ENCODE measurements around the gene HSPB1. TPM values are rescaled to one million over a fixed set of nuclear protein-coding genes. Genes with fewer than 3 reads are reported as not detected.

HSPB1 gene
- total RNA-seq, 3 donors from 2014 or later, result 210 to 264 (median 211) TPM

GRCh38 chr7:76325811-76326210 is 23.3 kb downstream of the HSPB1 start:
- TF ChIP-seq POLR2A (IDR thresholded peaks at IDR 0.05) (no peak), POLR2AphosphoS5 (IDR thresholded peaks at IDR 0.05) (no peak), CTCF (IDR thresholded peaks at IDR 0.05) (no peak)
- no peaks in the 10 kb centered on the region for H3K36me3 ChIP-seq
- DNase-seq (ENCODE audit: low spot score in 2 of 2), result no peak

GRCh38 chr7:76326646-76327233 is 24.3 kb downstream of the HSPB1 start:
- Histone ChIP-seq H3K9me3 (no peaks in the 10 kb centered on the region), H3K4me3 (no peak overlapping the region), H3K4me1 (peaks cover 0 to 3% of the 10 kb centered on the region in 2 donors), H3K27ac (no peak overlapping the region), H3K36me3 (no peaks in the 10 kb centered on the region), H3K27me3 (no peaks in the 10 kb centered on the region)
- TF ChIP-seq CTCF (IDR thresholded peaks at IDR 0.05), result no peak
- TF ChIP-seq POLR2AphosphoS5 (IDR thresholded peaks at IDR 0.05), result no peak
- TF ChIP-seq POLR2A (IDR thresholded peaks at IDR 0.05), result no peak
- intact Hi-C loops (cut with DNase I; ENCODE audit: low total_unique reads), result no loop called here
- no peak for DNase-seq (ENCODE audit: low spot score in 2 of 2)

More at GRCh38 chr7:76325811-76326210, 23.3 kb downstream of the HSPB1 start:
- no peaks in the 10 kb centered on the region for H3K27me3 ChIP-seq
- no peak overlapping the region for H3K4me3 ChIP-seq
- peaks cover 0 to 3% of the 10 kb centered on the region in 2 donors for H3K4me1 ChIP-seq
- intact Hi-C loops (cut with DNase I; ENCODE audit: low total_unique reads), result no loop called here
- no peaks in the 10 kb centered on the region for H3K9me3 ChIP-seq
- H3K27ac ChIP-seq, result no peak overlapping the region

DNA sequence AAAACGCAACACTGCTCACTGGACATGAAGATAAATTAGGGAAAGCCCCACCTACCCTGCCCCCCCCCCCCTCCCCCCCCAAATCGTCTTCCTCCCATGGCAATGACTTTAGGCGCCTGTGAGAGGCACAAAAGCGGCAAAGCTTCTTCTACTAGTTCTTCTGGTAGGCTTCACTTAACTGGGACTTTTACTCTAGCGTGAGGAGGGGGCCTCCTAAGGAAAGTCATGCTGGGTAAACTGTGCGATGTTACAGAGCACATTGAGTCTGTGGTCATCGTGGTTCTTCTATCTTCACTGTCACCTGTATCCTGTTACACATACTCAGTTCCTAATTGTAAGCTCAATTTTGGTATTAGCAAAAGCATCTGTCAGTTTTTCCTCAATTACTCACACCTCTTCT is 25.1 kb downstream of the HSPB1 start:
- no peaks in the 10 kb centered on the region for H3K27me3 ChIP-seq
- H3K27ac ChIP-seq, result no peak overlapping the region
- H3K9me3 ChIP-seq, result no peaks in the 10 kb centered on the region
- H3K4me1 ChIP-seq, result peaks cover 0 to 3% of the 10 kb centered on the region in 2 donors
- H3K36me3 ChIP-seq, result no peaks in the 10 kb centered on the region
- intact Hi-C loops (cut with DNase I; ENCODE audit: low total_unique reads), result no loop called here
- H3K4me3 ChIP-seq, result no peak overlapping the region
- DNase-seq (ENCODE audit: low spot score in 2 of 2), result no peak
- TF ChIP-seq CTCF (IDR thresholded peaks at IDR 0.05), result no peak
- TF ChIP-seq POLR2AphosphoS5 (IDR thresholded peaks at IDR 0.05), result no peak
- no peak for TF ChIP-seq POLR2A (IDR thresholded peaks at IDR 0.05)

- Histone ChIP-seq H3K4me1 (peaks cover 3% of the 10 kb centered on the region in 2 donors), H3K36me3 (no peaks in the 10 kb centered on the region), H3K27ac (no peak overlapping the region), H3K9me3 (no peaks in the 10 kb centered on the region), H3K27me3 (no peaks in the 10 kb centered on the region), H3K4me3 (no peak overlapping the region)
- intact Hi-C loops (cut with DNase I; ENCODE audit: low total_unique reads), result no loop called here
- TF ChIP-seq CTCF (IDR thresholded peaks at IDR 0.05), result no peak
- no peak for TF ChIP-seq POLR2AphosphoS5 (IDR thresholded peaks at IDR 0.05)
- TF ChIP-seq POLR2A (IDR thresholded peaks at IDR 0.05), result no peak
- DNase-seq (ENCODE audit: low spot score in 2 of 2), result no peak
These were observed 25.9 kb downstream of the HSPB1 start for GRCh38 chr7:76328389-76328788.

DNA sequence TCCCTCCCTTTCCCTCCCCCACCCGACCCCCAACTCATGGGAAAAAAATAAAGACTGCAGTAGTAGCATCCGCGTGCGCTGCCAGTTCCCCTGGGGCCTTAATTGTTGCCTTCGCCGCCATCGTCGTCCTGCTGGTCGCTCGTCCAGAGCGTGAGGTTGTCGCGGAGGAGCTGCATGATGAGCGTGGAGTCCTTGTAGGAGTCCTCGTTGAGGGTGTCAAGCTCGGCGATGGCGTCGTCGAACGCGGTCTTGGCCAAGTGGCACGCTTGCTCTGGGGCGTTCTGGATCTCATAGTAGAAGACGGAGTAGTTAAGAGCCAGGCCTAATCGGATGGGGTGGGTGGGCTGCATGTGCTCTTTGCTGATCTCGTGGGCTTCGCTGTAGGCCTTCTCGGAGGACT is 27.0 kb downstream of the HSPB1 start:
- intact Hi-C loops (cut with DNase I; ENCODE audit: low total_unique reads), result no loop called here

More for the DNA sequence above, 27.0 kb downstream of the HSPB1 start:
- TF ChIP-seq POLR2A (IDR thresholded peaks at IDR 0.05) (no peak), CTCF (IDR thresholded peaks at IDR 0.05) (no peak), POLR2AphosphoS5 (IDR thresholded peaks at IDR 0.05) (no peak)
- Histone ChIP-seq H3K27ac (no peak overlapping the region), H3K9me3 (no peaks in the 10 kb centered on the region), H3K36me3 (no peaks in the 10 kb centered on the region), H3K27me3 (no peaks in the 10 kb centered on the region), H3K4me3 (no peak overlapping the region), H3K4me1 (peaks cover 6 to 10% of the 10 kb centered on the region in 2 donors)
- DNase-seq (ENCODE audit: low spot score in 2 of 2), result no peak

All from breast epithelium (tissue), 4 donors.